ENCODE data around the gene FADS3. TPM values are rescaled to one million over a fixed set of nuclear protein-coding genes. Genes with fewer than 3 reads are reported as not detected.

The FADS3 gene
- total RNA-seq, 3 donors from 2014 or later: 38.8 to 156 (median 112) TPM

DNA sequence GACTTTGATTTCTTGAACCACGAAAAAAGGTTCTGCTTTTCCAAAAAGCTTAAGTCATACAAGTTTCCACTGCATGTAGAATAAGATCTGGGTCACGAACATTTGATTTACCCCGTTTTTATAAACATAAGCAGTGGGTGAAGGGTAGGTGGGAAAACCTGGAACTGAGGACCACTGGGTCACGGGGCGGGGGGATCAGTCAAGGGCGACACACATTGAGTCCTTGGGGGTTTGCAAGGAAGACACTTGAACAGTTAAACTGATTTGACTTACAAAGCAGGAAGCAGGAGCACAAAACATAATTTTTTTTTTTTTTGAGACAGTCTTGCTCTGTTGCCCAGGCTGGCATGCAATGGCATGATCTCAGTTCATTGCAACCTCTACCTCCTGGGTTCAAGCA, 10.9 kb downstream of the FADS3 start:
- no peak overlapping the region for H3K4me3 ChIP-seq
- TF ChIP-seq POLR2AphosphoS5 (IDR thresholded peaks at IDR 0.05) (no peak), POLR2A (IDR thresholded peaks at IDR 0.05) (no peak)
- TF ChIP-seq, protein P1, sequence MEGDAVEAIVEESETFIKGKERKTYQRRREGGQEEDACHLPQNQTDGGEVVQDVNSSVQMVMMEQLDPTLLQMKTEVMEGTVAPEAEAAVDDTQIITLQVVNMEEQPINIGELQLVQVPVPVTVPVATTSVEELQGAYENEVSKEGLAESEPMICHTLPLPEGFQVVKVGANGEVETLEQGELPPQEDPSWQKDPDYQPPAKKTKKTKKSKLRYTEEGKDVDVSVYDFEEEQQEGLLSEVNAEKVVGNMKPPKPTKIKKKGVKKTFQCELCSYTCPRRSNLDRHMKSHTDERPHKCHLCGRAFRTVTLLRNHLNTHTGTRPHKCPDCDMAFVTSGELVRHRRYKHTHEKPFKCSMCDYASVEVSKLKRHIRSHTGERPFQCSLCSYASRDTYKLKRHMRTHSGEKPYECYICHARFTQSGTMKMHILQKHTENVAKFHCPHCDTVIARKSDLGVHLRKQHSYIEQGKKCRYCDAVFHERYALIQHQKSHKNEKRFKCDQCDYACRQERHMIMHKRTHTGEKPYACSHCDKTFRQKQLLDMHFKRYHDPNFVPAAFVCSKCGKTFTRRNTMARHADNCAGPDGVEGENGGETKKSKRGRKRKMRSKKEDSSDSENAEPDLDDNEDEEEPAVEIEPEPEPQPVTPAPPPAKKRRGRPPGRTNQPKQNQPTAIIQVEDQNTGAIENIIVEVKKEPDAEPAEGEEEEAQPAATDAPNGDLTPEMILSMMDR (IDR thresholded peaks at IDR 0.05): no peak
- H3K4me1 ChIP-seq: no peaks in the 10 kb centered on the region
- H3K36me3 ChIP-seq: no peaks in the 10 kb centered on the region
- H3K27ac ChIP-seq: no peak overlapping the region
- intact Hi-C loops (cut with DNase I; ENCODE audit: low total_unique reads): loop anchor here (10.0 kb wide), 1 partner anchor 66 kb away; the partner anchor contains the start of gene FADS1
- DNase-seq (ENCODE audit: low spot score in 2 of 2): no peak
- H3K9me3 ChIP-seq: no peaks in the 10 kb centered on the region
- no peaks in the 10 kb centered on the region for H3K27me3 ChIP-seq

DNA sequence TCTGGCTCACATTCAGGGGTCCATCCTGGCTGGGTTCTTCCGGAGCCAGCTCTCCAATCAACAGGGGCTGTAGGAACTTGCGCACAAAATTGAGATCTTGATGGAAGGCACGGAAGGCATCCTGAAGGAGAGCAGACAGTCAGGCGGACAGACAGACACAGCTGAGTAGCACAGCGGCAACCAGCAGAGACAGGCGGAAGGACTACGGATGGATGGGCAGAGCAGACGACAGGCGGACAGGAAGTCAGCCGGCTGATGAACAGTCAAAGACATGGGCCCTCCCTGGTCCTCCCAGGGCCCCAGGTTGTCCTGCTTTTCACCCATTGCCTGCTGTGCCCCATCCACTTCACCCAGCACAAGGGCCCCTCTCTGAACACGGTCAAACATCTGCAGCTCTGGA, 11.3 kb downstream of the FADS3 start:
- TF ChIP-seq POLR2AphosphoS5 (IDR thresholded peaks at IDR 0.05) (no peak), POLR2A (IDR thresholded peaks at IDR 0.05) (no peak)
- TF ChIP-seq, protein P1 (IDR thresholded peaks at IDR 0.05): no peak
- no peak for DNase-seq (ENCODE audit: low spot score in 2 of 2)
- no peak overlapping the region for H3K4me3 ChIP-seq
- intact Hi-C loops (cut with DNase I; ENCODE audit: low total_unique reads): loop anchor here (10.0 kb wide), 1 partner anchor 65 kb away; the partner anchor contains the start of gene FADS1
- H3K27ac ChIP-seq: no peak overlapping the region
- H3K4me1 ChIP-seq: no peaks in the 10 kb centered on the region
- no peaks in the 10 kb centered on the region for H3K27me3 ChIP-seq
- no peaks in the 10 kb centered on the region for H3K9me3 ChIP-seq
- no peaks in the 10 kb centered on the region for H3K36me3 ChIP-seq

DNA sequence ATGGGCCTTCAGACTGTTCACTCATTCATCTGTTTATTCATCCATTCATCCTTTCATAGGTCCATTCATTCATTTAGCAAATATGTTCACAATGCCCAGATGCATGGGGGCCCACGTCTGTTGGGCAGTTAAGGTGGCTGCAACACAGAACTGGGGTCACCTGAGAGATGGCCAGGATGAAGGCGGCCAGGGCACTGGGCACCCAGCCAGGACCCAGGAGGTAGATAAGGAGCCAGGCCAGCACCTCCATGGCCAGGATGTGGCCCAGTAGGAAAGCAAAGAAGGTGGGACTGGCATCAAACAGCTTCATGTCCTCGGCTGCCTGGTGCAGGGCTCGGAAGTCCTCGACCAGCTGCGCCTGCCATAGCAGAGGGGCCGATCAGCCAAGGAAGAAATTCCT, 12.2 kb downstream of the FADS3 start:
- no peaks in the 10 kb centered on the region for H3K4me1 ChIP-seq
- no peak overlapping the region for H3K4me3 ChIP-seq
- no peaks in the 10 kb centered on the region for H3K27me3 ChIP-seq
- no peak for TF ChIP-seq POLR2A (IDR thresholded peaks at IDR 0.05)
- no peaks in the 10 kb centered on the region for H3K36me3 ChIP-seq
- intact Hi-C loops (cut with DNase I; ENCODE audit: low total_unique reads): no loop called here
- no peak overlapping the region for H3K27ac ChIP-seq
- no peak for DNase-seq (ENCODE audit: low spot score in 2 of 2)
- H3K9me3 ChIP-seq: no peaks in the 10 kb centered on the region

- Histone ChIP-seq H3K27me3 (no peaks in the 10 kb centered on the region), H3K4me1 (no peaks in the 10 kb centered on the region), H3K9me3 (no peaks in the 10 kb centered on the region), H3K27ac (no peak overlapping the region), H3K36me3 (no peaks in the 10 kb centered on the region), H3K4me3 (no peak overlapping the region)
- no peak for DNase-seq (ENCODE audit: low spot score in 2 of 2)
- TF ChIP-seq POLR2AphosphoS5 (IDR thresholded peaks at IDR 0.05) (no peak), POLR2A (IDR thresholded peaks at IDR 0.05) (no peak)
- TF ChIP-seq, protein P1 (IDR thresholded peaks at IDR 0.05): no peak
- intact Hi-C loops (cut with DNase I; ENCODE audit: low total_unique reads): no loop called here
Observed at GRCh38 chr11:61875698-61876097, 15.6 kb downstream of the FADS3 start.

- Histone ChIP-seq H3K4me3 (no peak overlapping the region), H3K27ac (no peak overlapping the region), H3K36me3 (no peaks in the 10 kb centered on the region), H3K9me3 (no peaks in the 10 kb centered on the region), H3K27me3 (no peaks in the 10 kb centered on the region), H3K4me1 (no peaks in the 10 kb centered on the region)
- intact Hi-C loops (cut with DNase I; ENCODE audit: low total_unique reads): no loop called here
- no peak for TF ChIP-seq POLR2A (IDR thresholded peaks at IDR 0.05)
- TF ChIP-seq POLR2AphosphoS5 (IDR thresholded peaks at IDR 0.05): no peak
- TF ChIP-seq, protein P1 (IDR thresholded peaks at IDR 0.05): no peak
- DNase-seq (ENCODE audit: low spot score in 2 of 2): no peak
Observed at GRCh38 chr11:61874853-61875252, 16.5 kb downstream of the FADS3 start.

DNA sequence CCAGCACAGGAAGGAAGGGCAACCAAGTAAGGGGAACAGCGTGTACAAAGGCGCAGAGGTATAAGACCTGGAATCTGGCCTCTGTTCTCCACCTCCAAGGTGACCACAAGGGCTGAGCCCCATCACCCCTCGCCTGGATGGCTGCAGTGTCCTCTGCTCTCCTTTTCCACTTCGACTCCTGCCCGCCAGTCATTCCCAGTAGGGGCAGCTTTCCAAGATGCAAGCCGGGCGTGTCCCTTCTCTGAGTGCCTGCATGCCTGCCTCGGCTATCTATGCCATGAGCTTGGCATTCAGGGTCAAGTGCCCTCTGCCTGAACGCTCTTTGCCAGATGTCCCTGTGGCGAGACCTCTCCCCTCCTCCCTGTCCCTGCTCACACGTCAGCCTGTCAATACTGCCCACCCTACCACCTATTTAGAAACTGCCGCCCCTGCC, 17.0 kb downstream of the FADS3 start:
- no peak for DNase-seq (ENCODE audit: low spot score in 2 of 2)
- H3K27ac ChIP-seq: no peak overlapping the region
- H3K4me1 ChIP-seq: no peaks in the 10 kb centered on the region
- intact Hi-C loops (cut with DNase I; ENCODE audit: low total_unique reads): no loop called here
- no peaks in the 10 kb centered on the region for H3K27me3 ChIP-seq
- TF ChIP-seq, protein P1 (IDR thresholded peaks at IDR 0.05): no peak
- TF ChIP-seq POLR2AphosphoS5 (IDR thresholded peaks at IDR 0.05) (no peak), POLR2A (IDR thresholded peaks at IDR 0.05) (no peak)
- H3K4me3 ChIP-seq: no peak overlapping the region
- H3K36me3 ChIP-seq: no peaks in the 10 kb centered on the region
- H3K9me3 ChIP-seq: no peaks in the 10 kb centered on the region

Measured in breast epithelium (tissue), 4 donors.